DMS114 treated with DMSO at 0.1 percent for 48 hours (cell line): Measurements from ENCODE around the gene SMARCA2.
"Not testable (repeated sequence)": the region's sequence is repeated elsewhere in the genome, so short reads cannot be mapped to it uniquely, and the experiment has no call there.

Experiments
- DNase-seq: peaks from one replicate; lab custom pipeline; 2025; ENCODE audit not compliant: unreplicated experiment; lab: John Stamatoyannopoulos, UW

SMARCA2 gene

GRCh38 chr9:2134391-2134790 lies 119.2 kb downstream of the SMARCA2 start:
- DNase-seq = no peak

- DNase-seq = no peak
Observed at GRCh38 chr9:2138646-2139045, 123.5 kb downstream of the SMARCA2 start.

GRCh38 chr9:2140600-2141223 lies 125.6 kb downstream of the SMARCA2 start:
- no peak for DNase-seq

- no peak for DNase-seq
Observed at GRCh38 chr9:2142212-2142611, 127.1 kb downstream of the SMARCA2 start.

- DNase-seq = no peak
Observed at GRCh38 chr9:2144619-2145018, 129.5 kb downstream of the SMARCA2 start.

GRCh38 chr9:2145746-2146145 lies 130.6 kb downstream of the SMARCA2 start:
- DNase-seq = no peak

GRCh38 chr9:2146700-2147099 lies 131.6 kb downstream of the SMARCA2 start:
- not testable (repeated sequence) for DNase-seq

GRCh38 chr9:2150338-2150737 lies 135.2 kb downstream of the SMARCA2 start:
- DNase-seq = no peak

GRCh38 chr9:2151171-2151570 lies 136.0 kb downstream of the SMARCA2 start:
- DNase-seq = no peak

- DNase-seq = no peak
Observed at GRCh38 chr9:2152966-2153629, 138.0 kb downstream of the SMARCA2 start.

GRCh38 chr9:2153630-2154217 lies 138.6 kb downstream of the SMARCA2 start:
- DNase-seq = no peak

GRCh38 chr9:2154731-2155130 lies 139.6 kb downstream of the SMARCA2 start:
- DNase-seq = no peak

GRCh38 chr9:2155966-2156365 lies 140.8 kb downstream of the SMARCA2 start:
- DNase-seq = no peak

GRCh38 chr9:2157277-2158110 lies 142.3 kb downstream of the SMARCA2 start:
- DNase-seq = peak; percentile 17

- peak; percentile 31 for DNase-seq
Observed at GRCh38 chr9:2158111-2158610, 143.0 kb downstream of the SMARCA2 start.

- no peak for DNase-seq
Observed at GRCh38 chr9:2158766-2159430, 143.8 kb downstream of the SMARCA2 start.

GRCh38 chr9:2159521-2160454 lies 144.6 kb downstream of the SMARCA2 start:
- DNase-seq = no peak

- no peak for DNase-seq
Observed at GRCh38 chr9:2161661-2162060, 146.5 kb downstream of the SMARCA2 start.

GRCh38 chr9:2163231-2163885 lies 148.2 kb downstream of the SMARCA2 start:
- DNase-seq = no peak
